Transverse colon (tissue), 4 donors: Measurements from ENCODE around the gene ZCCHC3. TPM values are rescaled to one million over a fixed set of nuclear protein-coding genes. Genes with fewer than 3 reads are reported as not detected.

Experiments used
- DNase-seq: peaks from one replicate; pipeline ENCODE4 v3.0.0-alpha.2; 2019
- H3K27ac ChIP-seq, 4 donors: fragments of 200-600 bp; sonication (generic); 2 replicates each; pipeline ENCODE4 v1.5.1; 2016 to 2018; ENCODE audit warnings: inconsistent platforms in 4 of 4
- H3K27me3 ChIP-seq: fragments of 200-600 bp; sonication (generic); 2 replicates; pipeline ENCODE4 v1.5.1; 2017; ENCODE audit warnings: inconsistent platforms
- H3K36me3 ChIP-seq, 4 donors: fragments of 200-600 bp; sonication (generic); 2 replicates each; pipeline ENCODE4 v1.5.1; 2017 to 2019; ENCODE audit warnings: inconsistent platforms in 4 of 4
- H3K4me1 ChIP-seq, 4 donors: fragments of 200-600 bp; sonication (generic); 2 replicates each; pipeline ENCODE4 v1.5.1; 2017 to 2020; ENCODE audit warnings: inconsistent platforms in 4 of 4
- H3K4me3 ChIP-seq, 4 donors: fragments of 200-600 bp; sonication (generic); 1 replicate in 1 of 4; 2 replicates in 3 of 4; pipeline versions ENCODE4 v1.5.1 to v1.6.1; 2017 to 2019; ENCODE audit warnings: inconsistent platforms in 4 of 4
- H3K9me3 ChIP-seq, 2 donors: fragments of 200-600 bp; sonication (generic); 2 replicates each; pipeline ENCODE4 v1.5.1; 2017 to 2019; ENCODE audit warnings: inconsistent platforms in 2 of 2
- CTCF ChIP-seq, 5 experiments: fragments of 200-600 bp in 3 of 5; fragments of 450-650 bp in 2 of 5; sonication (generic) in 3 of 5; IDR thresholded peaks; 1 replicate in 2 of 5; 2 replicates in 3 of 5; pipeline ENCODE4 v1.5.1; 2016 to 2017; ENCODE audit warnings: antibody characterized with exemption in 5 of 5, inconsistent platforms in 3 of 5, mild to moderate bottlenecking in 2 of 5, moderate library complexity in 1 of 5
- EP300 ChIP-seq: sonication (generic); formaldehyde crosslinking; IDR thresholded peaks from one replicate; pipeline ENCODE4 v1.6.1; 2017; ENCODE audit warnings: antibody characterized with exemption, low read depth
- POLR2A ChIP-seq: fragments of 450-650 bp; IDR thresholded peaks from one replicate; pipeline ENCODE4 v1.6.1; 2016; ENCODE audit warnings: antibody characterized with exemption, mild to moderate bottlenecking, moderate library complexity
- POLR2AphosphoS5 ChIP-seq, 3 donors: sonication (generic); formaldehyde crosslinking; IDR thresholded peaks; one replicate each; pipeline ENCODE4 v1.6.1; 2016; ENCODE audit warnings: antibody characterized with exemption in 3 of 3
- WGBS, 2 donors: methylation state at CpG; one replicate each; pipeline ENCODE4 v1.1.5; 2018; ENCODE audit warnings: low coverage in 1 of 2; 5-methylcytosine and 5-hydroxymethylcytosine counted together
- in situ Hi-C, 4 donors: fragments of 200-750 bp; cut with MboI; loops; one replicate each; pipeline versions ENCODE4 v1.15.0 to v1.15.1; 2017; ENCODE audit warnings: low sequenced_read_pairs in 3 of 4, low pct_ligation_motif_present in 1 of 4, low pct_unique_long_range_greater_than_20kb in 1 of 4
- intact Hi-C: fragments of 100-400 bp; cut with DNase I; formaldehyde crosslinking; loops from one replicate; pipeline ENCODE4 v1.15.1; 2023; ENCODE audit warnings: low total_unique reads
- total RNA-seq, 4 donors: library from RNA; depleted of rRNA; stranded (reverse); fragments of >200 nt; gene quantifications; one replicate each; pipeline ENCODE4 v1.1.0, GENCODE V29; 2016

Gene ZCCHC3
- total RNA-seq, 4 donors from 2014 or later: 6.6 to 16.0 (median 10.1) TPM

- Histone ChIP-seq H3K27ac (no peak overlapping the region), H3K4me3 (no peak overlapping the region), H3K9me3 (no peaks in the 10 kb centered on the region), H3K36me3 (no peaks in the 10 kb centered on the region), H3K4me1 (no peaks in the 10 kb centered on the region), H3K27me3 (no peaks in the 10 kb centered on the region)
- whole genome bisulfite sequencing, 2 donors: 67% methylated on average over 3 of the region's 3 CpGs; no CpG with 5 or more reads in 1 of the 2 donors
- intact Hi-C loops: no loop called here
- no peak for DNase-seq
- in situ Hi-C loops: no loop called here
- TF ChIP-seq EP300: no peak
- TF ChIP-seq POLR2A: no peak
- no peak for TF ChIP-seq CTCF (IDR thresholded peaks at IDR 0.05)
- no peak for TF ChIP-seq POLR2AphosphoS5 (IDR thresholded peaks at IDR 0.05)
These were observed 13.2 kb upstream of the ZCCHC3 start for GRCh38 chr20:284172-284571.

GRCh38 chr20:286508-286907 is 10.9 kb upstream of the ZCCHC3 start:
- DNase-seq: no peak
- in situ Hi-C loops: no loop called here
- no peak overlapping the region for H3K27ac ChIP-seq

GRCh38 chr20:288956-289692 is 8.2 kb upstream of the ZCCHC3 start:
- in situ Hi-C loops: no loop called here
- H3K4me1 ChIP-seq: peaks cover 0 to 20% (median 10%) of the 10 kb centered on the region in 4 donors
- H3K27ac ChIP-seq: peak overlapping the region in 1 of 4 donors; percentile 88
- TF ChIP-seq EP300 (no peak), POLR2A (no peak), POLR2AphosphoS5 (IDR thresholded peaks at IDR 0.05) (no peak), CTCF (IDR thresholded peaks at IDR 0.05) (no peak)
- WGBS, 2 donors: 65 to 100% methylated on average over 2 to 3 of the region's 3 CpGs
- H3K27me3 ChIP-seq: no peaks in the 10 kb centered on the region
- no peaks in the 10 kb centered on the region for H3K9me3 ChIP-seq
- peak overlapping the region in 1 of 4 donors; percentile 68 for H3K4me3 ChIP-seq
- intact Hi-C loops: no loop called here
- DNase-seq: peak; percentile 47
- no peaks in the 10 kb centered on the region for H3K36me3 ChIP-seq

More at GRCh38 chr20:286508-286907, 10.9 kb upstream of the ZCCHC3 start:
- H3K4me3 ChIP-seq: no peak overlapping the region
- 37 to 67% methylated on average over 2 of the region's 2 CpGs for WGBS, 2 donors
- no peaks in the 10 kb centered on the region for H3K36me3 ChIP-seq
- no peaks in the 10 kb centered on the region for H3K9me3 ChIP-seq
- peaks cover 0 to 18% (median 10%) of the 10 kb centered on the region in 4 donors for H3K4me1 ChIP-seq
- intact Hi-C loops: no loop called here
- no peaks in the 10 kb centered on the region for H3K27me3 ChIP-seq
- TF ChIP-seq CTCF (IDR thresholded peaks at IDR 0.05): no peak
- TF ChIP-seq POLR2AphosphoS5 (IDR thresholded peaks at IDR 0.05): no peak
- TF ChIP-seq EP300: no peak
- TF ChIP-seq POLR2A: no peak

GRCh38 chr20:289693-290083 is 7.7 kb upstream of the ZCCHC3 start:
- WGBS, 2 donors: 40% methylated on average over 2 of the region's 2 CpGs; no CpG with 5 or more reads in 1 of the 2 donors
- H3K27me3 ChIP-seq: no peaks in the 10 kb centered on the region
- intact Hi-C loops: no loop called here

More at GRCh38 chr20:289693-290083, 7.7 kb upstream of the ZCCHC3 start:
- no peak for TF ChIP-seq POLR2AphosphoS5 (IDR thresholded peaks at IDR 0.05)
- TF ChIP-seq POLR2A: no peak
- TF ChIP-seq CTCF (IDR thresholded peaks at IDR 0.05): no peak
- no peak for TF ChIP-seq EP300
- Histone ChIP-seq H3K4me1 (peaks cover 0 to 20% (median 10%) of the 10 kb centered on the region in 4 donors), H3K4me3 (peak overlapping the region; percentile 24 to 68 (median 59)), H3K36me3 (no peaks in the 10 kb centered on the region), H3K27ac (peak overlapping the region; percentile 83 to 88 (median 86)), H3K9me3 (no peaks in the 10 kb centered on the region)
- in situ Hi-C loops: no loop called here
- DNase-seq: no peak
